ENCODE measurements around the gene COPZ1.
A peak's percentile ranks its signal among the peaks of the same experiment; 100 is the strongest.
"Not testable (repeated sequence)": the region's sequence is repeated elsewhere in the genome, so short reads cannot be mapped to it uniquely, and the experiment has no call there.

Gene COPZ1

DNA sequence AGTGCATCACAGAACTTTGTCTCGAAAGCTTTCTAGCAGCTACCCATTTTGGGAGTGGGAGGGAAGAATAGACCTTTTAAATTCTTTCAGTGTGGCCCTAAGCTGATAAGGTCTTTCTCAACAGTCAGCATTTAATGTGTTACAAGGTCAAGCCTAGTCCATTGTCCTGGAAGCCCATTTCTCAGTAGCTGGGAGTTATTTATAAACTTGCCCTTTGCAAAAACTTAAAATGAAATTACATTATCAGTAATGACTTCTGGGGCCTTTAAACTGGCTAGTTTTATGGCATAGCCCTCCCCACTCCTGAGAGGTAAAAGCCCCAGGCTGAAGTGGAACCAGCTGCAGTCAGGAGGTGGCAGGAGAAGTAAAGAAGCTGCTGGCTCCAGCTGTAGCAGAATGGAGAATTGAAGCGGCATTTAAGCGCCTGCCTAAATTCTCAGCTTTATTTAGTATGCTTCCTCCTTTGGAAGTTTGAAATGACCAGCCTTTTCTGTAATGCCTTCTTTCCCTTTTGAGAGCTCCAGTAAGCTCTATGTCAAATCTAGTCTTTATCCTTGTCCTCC lies 12.4 kb downstream of the COPZ1 start:
- DNase-seq, result no peak

GRCh38 chr12:54337854-54338650 lies 13.1 kb downstream of the COPZ1 start:
- no peak for DNase-seq

- no peak for DNase-seq
Measured at GRCh38 chr12:54338698-54339296, 13.9 kb downstream of the COPZ1 start.

- DNase-seq, result no peak
Measured at GRCh38 chr12:54340846-54341245, 15.9 kb downstream of the COPZ1 start.

DNA sequence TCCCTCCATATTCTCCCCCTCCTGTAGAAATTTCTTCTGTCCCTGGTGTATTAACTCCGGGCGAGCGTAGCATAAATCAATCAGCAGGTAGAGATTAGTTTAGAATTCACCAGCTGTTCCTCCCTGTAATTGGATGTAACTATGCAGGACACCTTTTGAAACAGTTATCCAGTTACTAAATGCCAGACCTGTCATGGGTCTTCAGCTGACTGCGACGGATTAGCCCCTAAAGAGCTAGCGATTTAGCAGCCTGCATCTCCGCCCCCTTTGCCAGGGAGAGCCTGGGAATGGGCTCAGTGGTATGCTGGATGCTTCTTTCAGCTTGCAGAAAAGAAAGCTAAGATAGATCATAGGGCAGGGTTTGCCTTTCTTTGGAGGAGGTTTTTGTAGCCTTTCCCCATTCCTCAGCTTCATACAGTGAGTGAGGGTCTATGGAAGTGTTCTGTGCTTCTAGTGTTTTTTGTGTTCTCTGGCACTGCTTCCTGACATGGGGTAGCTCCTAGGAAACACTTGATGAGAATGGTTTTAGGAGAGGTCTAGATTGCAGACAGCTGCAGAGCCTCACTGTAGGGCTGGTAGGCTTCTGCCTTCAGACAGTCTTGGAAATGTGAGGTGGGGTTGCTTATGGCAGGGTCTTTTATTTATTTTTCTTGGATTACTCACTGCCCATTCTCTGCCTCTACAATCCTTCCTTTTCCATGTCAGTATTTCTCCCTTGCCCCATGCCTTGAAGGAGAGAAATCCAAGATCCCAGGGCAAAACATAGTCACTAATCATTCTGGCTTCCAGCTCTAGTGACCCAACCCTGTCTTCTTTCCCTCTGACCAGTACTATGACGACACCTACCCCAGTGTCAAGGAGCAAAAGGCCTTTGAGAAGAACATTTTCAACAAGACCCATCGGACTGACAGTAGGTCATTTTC lies 16.7 kb downstream of the COPZ1 start:
- DNase-seq, result peak; percentile 52

- no peak for DNase-seq
Measured at GRCh38 chr12:54349036-54349435, 24.1 kb downstream of the COPZ1 start.

- no peak for DNase-seq
Measured at GRCh38 chr12:54349679-54350078, 24.7 kb downstream of the COPZ1 start.

GRCh38 chr12:54350743-54351142 lies 25.8 kb downstream of the COPZ1 start:
- DNase-seq, result no peak

DNA sequence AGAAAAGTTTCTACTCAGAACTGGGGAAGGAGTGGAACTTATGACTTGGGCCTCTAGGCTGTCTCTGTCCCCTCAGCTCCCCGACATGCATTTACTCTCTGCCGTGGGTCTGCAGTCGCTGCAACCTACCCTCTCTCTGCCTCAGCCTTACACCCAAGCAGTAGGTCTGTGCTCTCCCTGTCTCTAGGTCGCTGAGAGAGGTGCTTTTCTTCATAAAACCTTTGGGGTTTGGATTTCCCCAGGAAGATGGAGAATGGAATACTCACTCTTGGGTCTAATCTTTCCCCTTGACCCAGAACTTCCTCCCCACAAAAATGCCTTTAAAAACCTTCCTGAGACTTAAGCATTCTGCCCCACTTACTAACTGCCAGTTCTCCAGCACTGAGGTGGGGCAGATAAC lies 26.4 kb downstream of the COPZ1 start:
- DNase-seq, result no peak

DNA sequence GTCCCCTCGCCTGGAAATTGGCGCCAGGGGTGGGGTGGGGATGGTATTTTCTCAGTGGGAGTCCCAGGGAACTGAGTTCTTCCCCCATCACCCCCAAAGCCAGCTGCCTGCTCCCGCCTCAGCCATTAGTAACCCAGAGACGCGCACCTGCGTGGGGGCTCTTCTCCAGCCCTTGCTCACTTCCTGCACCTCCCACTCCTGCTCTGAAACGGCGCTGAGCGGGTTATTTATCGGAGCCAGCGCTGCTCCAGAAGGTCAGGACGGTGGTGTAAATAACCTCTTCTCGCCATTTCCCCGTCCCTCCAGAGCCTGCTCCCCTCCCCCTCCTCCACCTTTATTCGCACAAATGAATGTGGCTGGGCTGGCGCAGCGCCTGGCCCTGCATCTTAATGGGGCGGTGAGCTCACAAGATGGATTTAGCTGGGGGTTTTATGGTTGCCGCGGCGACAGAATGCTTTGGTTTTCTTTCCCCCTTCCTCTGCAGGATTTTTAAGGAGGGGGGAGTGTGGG lies 27.1 kb downstream of the COPZ1 start:
- peak; percentile 70 for DNase-seq

DNA sequence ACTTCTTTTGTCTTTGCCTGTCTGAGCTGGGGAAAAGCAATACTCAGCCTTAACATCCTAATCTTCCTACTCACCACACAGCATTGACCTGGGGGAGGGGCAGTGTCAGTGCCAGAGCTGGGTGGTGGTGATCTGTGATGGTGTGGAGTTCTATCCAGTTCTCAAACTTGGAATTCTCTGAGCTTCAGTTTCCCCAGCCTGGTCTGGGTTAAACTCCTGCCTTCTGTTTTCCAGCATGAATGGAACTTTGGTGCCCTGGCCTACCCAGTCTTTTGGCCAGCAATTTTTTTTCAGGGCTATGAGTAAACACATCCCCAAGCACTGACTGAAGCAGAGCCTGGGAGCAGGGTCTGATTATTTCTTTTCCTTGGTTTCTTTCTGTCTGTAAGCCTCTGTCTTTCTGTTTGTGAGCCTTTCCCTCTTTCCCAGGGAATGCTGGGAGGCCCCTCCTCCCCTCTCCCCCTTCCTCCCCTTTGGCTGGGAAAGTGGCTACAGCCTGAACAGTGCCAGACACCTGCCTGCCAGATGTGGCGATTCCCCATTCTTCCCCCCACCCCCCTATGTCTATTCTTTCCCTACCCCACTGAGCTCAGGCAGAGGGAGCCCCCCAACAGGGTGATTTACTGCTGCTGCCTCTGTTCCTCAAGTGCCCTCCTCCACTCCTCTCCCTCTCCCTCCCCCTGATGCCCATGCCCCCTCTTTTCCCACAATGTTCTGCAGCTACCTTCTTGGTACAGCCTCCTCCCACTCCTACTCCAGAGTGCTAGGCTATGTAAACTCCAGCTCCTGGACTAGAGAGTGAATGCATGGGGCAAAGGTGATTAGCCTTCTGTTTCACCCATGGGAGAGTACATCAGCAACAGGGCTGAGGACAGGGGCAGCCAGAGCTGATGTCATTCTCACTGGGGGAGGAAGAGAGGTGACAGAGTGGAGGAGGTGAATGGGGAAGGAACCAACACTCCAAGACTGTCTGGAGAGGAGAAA lies 28.3 kb downstream of the COPZ1 start:
- DNase-seq, result peak; percentile 50

GRCh38 chr12:54354271-54354670 lies 29.3 kb downstream of the COPZ1 start:
- not testable (repeated sequence) for DNase-seq

DNA sequence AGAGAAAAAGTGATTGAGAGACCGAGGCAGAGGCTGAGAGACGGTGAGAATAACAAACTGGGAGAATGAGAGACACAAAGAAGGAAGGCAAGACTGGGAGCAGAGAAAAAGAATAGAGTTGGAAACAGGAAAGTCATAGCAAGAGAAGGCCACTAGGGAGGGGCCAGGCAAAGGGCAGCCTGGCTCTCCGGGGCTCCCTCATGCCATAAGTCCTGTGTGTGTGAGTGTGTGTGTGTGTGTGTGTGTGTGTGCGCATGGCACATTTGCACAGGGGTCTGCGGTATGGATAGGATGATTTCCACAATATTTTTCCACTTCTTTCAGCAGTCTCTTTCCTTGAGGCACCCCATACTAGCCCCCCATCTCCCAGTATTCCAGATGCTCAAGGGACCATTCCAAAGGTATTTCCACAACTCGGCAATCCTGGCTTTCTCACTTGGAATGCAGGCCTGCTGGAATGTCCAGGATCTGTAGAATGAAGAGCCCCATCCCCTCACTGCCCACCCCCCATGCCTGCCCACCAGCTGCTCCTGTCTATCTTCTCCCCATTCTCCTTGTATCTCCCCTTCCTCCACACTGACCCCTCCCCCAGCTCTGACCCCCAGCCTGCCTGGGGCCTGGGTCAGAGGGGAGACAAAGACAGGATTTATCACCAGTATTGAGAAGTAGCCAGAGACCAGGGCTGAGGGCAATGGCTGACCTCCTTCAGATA lies 30.3 kb downstream of the COPZ1 start:
- no peak for DNase-seq

GRCh38 chr12:54356228-54356627 lies 31.3 kb downstream of the COPZ1 start:
- DNase-seq, result no peak

- no peak for DNase-seq
Measured at GRCh38 chr12:54356951-54357356, 32.0 kb downstream of the COPZ1 start.

- no peak for DNase-seq
Measured at GRCh38 chr12:54357506-54358190, 32.7 kb downstream of the COPZ1 start.

DNA sequence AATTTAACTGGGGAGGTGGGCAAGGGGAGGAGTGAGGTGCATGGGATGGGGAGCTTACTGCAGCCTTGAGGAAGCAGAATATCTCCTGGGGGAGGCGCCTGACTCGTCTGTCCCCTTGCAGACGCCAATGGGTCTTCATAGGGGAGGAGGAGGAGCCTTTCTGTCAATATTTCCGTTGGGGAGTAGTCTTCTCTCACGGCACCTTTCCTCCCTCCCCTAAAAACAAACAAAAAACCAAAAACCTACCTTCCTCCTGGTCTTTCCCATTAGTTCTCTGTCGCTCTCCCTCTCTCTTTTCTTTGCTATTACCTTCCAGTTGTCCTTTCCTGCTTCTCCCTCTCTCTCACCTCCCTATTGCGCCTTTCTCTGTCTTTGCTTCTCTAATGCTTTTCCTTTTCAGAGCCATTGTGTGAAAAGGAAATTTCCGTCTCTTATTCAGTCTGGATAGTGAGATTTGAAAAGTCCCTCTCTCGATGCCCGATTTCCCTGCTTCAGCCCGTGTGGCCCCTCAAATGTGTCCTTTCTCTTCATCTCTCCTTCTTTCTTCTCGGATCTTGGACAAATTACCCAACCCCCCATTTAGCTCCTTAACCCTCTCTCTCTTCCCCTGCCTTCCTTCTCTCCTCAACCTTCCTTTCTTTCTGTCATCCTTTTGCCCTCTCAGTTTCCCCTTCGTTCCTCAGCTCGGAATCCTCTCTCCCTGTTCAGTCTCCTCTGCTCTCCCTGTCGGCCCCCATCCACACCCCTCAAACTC lies 33.4 kb downstream of the COPZ1 start:
- no peak for DNase-seq

DNA sequence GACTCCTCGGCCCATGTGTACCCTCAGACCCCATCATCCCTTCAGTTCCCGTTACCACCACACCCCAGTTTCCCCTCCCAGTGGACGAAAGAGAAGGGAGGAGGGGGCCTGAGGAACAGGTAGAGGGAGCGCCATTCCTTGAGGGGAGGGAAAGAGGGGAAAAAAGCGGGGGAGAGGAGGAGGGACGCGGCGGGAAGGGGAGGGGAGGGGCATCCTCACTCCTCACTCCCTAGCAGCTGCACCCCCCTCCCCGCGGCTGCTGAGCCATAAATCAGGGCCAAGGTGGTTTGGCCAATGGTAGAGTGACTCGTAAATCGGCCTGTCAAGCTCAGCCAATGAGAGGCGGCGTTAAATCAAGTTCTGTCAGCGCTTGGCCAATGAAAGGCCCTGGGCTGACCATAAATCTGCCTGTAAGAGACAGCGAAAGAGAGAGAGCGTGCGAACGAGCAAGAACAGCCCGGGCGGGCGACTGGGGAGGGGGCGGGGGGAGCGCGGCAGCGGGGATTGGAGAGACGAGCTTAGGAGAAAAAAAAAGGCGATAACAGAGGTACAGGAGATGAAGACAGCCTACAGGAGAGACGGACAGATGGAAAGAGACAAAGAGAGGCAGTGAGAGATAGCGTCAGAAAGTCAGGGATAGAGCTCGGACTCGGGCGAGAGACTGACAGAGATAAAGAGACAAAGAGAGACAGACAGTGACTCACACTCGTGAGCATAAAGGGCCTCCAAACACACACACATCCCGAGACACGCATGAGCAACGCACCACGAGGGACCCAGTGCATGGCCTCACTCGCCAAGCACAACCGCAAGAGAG lies 34.2 kb downstream of the COPZ1 start:
- DNase-seq, result peak; percentile 98
